ENCODE data around the gene PAX8.
A peak's percentile ranks its signal among the peaks of the same experiment; 100 is the strongest.

PAX8 gene

GRCh38 chr2:113201496-113202304 is 77.0 kb downstream of the PAX8 start:
- peak; percentile 39 for DNase-seq

GRCh38 chr2:113200736-113201490 is 77.8 kb downstream of the PAX8 start:
- peak; percentile 24 for DNase-seq

GRCh38 chr2:113200236-113200635 is 78.5 kb downstream of the PAX8 start:
- peak; percentile 48 for DNase-seq

- peak; percentile 92 for DNase-seq
Measured at GRCh38 chr2:113198790-113199612, 79.7 kb downstream of the PAX8 start.

- no peak for DNase-seq
Measured at GRCh38 chr2:113198048-113198789, 80.5 kb downstream of the PAX8 start.

GRCh38 chr2:113197347-113198047 is 81.2 kb downstream of the PAX8 start:
- DNase-seq: no peak

GRCh38 chr2:113196839-113197238 is 81.9 kb downstream of the PAX8 start:
- no peak for DNase-seq

GRCh38 chr2:113195923-113196501 is 82.7 kb downstream of the PAX8 start:
- no peak for DNase-seq

GRCh38 chr2:113192459-113193100 is 86.1 kb downstream of the PAX8 start:
- no peak for DNase-seq

GRCh38 chr2:113190871-113191270 is 87.8 kb downstream of the PAX8 start:
- DNase-seq: no peak

- no peak for DNase-seq
Measured at GRCh38 chr2:113187771-113188170, 91.0 kb downstream of the PAX8 start.

- no peak for DNase-seq
Measured at GRCh38 chr2:113186433-113186796, 92.3 kb downstream of the PAX8 start.

- no peak for DNase-seq
Measured at GRCh38 chr2:113185664-113186432, 92.9 kb downstream of the PAX8 start.

GRCh38 chr2:113184531-113185230 is 94.0 kb downstream of the PAX8 start:
- DNase-seq: no peak

- peak; percentile 49 for DNase-seq
Measured at GRCh38 chr2:113183703-113184102, 95.0 kb downstream of the PAX8 start.

GRCh38 chr2:113183264-113183663 is 95.5 kb downstream of the PAX8 start:
- peak; percentile 44 for DNase-seq

GRCh38 chr2:113182471-113183260 is 96.1 kb downstream of the PAX8 start:
- DNase-seq: peak; percentile 57

GRCh38 chr2:113181258-113182051 is 97.3 kb downstream of the PAX8 start:
- DNase-seq: peak; percentile 57

Measured in activated effector memory CD4-positive, alpha-beta T cell treated with anti-CD3 and anti-CD28 coated beads, Interleukin-2, amount 50 U/mL, for 16 hours (primary cell).